Measurements from ENCODE around the gene TRPM3. TPM values are rescaled to one million over a fixed set of nuclear protein-coding genes. Genes with fewer than 3 reads are reported as not detected.

The TRPM3 gene
- total RNA-seq, 1 experiment from 2014 or later = not detected

DNA sequence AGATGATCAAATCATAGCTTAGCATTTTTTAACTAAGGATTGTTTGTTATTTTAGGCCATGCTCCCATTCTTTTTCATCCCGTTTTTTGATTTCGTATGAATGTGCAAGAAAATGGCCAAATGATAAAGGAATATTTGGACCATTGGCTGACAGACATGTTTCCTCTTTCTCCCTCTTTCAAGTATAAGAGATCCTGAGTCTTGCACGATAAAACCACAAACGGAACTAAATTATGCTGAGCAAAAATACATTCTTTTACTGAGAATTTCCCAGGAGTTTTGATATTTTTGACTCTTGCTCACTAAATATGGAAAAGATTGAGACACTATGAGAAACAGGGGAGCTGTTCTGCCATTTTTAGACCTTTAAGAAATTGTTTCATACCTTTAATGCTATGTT, 616.6 kb downstream of the TRPM3 start:
- TF ChIP-seq POLR2AphosphoS5 (IDR thresholded peaks at IDR 0.05; ENCODE audit: low read depth, low read length) (no peak), SIN3A (IDR thresholded peaks at IDR 0.05; ENCODE audit: borderline replicate concordance, insufficient read depth, low read depth, low read length) (no peak), TCF7L2 (IDR thresholded peaks at IDR 0.05; ENCODE audit: low read depth, low read length) (no peak)
- TF ChIP-seq, protein P1, sequence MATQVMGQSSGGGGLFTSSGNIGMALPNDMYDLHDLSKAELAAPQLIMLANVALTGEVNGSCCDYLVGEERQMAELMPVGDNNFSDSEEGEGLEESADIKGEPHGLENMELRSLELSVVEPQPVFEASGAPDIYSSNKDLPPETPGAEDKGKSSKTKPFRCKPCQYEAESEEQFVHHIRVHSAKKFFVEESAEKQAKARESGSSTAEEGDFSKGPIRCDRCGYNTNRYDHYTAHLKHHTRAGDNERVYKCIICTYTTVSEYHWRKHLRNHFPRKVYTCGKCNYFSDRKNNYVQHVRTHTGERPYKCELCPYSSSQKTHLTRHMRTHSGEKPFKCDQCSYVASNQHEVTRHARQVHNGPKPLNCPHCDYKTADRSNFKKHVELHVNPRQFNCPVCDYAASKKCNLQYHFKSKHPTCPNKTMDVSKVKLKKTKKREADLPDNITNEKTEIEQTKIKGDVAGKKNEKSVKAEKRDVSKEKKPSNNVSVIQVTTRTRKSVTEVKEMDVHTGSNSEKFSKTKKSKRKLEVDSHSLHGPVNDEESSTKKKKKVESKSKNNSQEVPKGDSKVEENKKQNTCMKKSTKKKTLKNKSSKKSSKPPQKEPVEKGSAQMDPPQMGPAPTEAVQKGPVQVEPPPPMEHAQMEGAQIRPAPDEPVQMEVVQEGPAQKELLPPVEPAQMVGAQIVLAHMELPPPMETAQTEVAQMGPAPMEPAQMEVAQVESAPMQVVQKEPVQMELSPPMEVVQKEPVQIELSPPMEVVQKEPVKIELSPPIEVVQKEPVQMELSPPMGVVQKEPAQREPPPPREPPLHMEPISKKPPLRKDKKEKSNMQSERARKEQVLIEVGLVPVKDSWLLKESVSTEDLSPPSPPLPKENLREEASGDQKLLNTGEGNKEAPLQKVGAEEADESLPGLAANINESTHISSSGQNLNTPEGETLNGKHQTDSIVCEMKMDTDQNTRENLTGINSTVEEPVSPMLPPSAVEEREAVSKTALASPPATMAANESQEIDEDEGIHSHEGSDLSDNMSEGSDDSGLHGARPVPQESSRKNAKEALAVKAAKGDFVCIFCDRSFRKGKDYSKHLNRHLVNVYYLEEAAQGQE (IDR thresholded peaks at IDR 0.05; ENCODE audit: insufficient read depth in 1 of 2, low read depth in 2 of 2, low read length in 1 of 2) = no peak
- TF ChIP-seq, protein P2, sequence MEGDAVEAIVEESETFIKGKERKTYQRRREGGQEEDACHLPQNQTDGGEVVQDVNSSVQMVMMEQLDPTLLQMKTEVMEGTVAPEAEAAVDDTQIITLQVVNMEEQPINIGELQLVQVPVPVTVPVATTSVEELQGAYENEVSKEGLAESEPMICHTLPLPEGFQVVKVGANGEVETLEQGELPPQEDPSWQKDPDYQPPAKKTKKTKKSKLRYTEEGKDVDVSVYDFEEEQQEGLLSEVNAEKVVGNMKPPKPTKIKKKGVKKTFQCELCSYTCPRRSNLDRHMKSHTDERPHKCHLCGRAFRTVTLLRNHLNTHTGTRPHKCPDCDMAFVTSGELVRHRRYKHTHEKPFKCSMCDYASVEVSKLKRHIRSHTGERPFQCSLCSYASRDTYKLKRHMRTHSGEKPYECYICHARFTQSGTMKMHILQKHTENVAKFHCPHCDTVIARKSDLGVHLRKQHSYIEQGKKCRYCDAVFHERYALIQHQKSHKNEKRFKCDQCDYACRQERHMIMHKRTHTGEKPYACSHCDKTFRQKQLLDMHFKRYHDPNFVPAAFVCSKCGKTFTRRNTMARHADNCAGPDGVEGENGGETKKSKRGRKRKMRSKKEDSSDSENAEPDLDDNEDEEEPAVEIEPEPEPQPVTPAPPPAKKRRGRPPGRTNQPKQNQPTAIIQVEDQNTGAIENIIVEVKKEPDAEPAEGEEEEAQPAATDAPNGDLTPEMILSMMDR (IDR thresholded peaks at IDR 0.05) = no peak
- in situ Hi-C loops (cut with HindIII; ENCODE audit: low pct_unique_long_range_greater_than_20kb, low sequenced_read_pairs) = no loop called here

DNA sequence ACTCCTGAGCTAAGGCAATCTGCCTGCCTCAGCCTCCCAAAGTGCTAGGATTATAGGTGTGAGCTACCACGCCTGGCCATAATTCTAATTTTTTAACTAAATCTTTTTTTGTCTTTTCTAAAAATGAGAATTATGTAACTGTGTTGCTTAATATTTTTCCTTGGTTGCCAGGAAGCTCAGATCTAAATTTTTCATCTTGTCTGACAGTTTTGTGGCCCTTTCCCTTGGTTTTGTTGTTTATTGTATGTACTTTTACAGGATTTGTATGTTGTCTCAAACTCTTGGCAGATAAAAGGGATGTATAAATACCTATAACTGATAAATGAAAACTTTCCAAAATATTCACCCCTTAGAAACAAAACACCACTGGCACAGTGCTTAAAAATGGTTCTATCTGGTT, 618.7 kb downstream of the TRPM3 start:
- H3K4me3 ChIP-seq (ENCODE audit: low read depth in 2 of 2, low read length in 2 of 2) = no peak overlapping the region
- POLR2A ChIA-PET = no interaction called here
- DNase-seq (ENCODE audit: low read depth, low spot score) = no peak
- in situ Hi-C loops (cut with HindIII; ENCODE audit: low pct_unique_long_range_greater_than_20kb, low sequenced_read_pairs) = no loop called here
- intact Hi-C loops (cut with micrococcal nuclease; ENCODE audit: unreplicated experiment) = no loop called here
- no peaks in the 10 kb centered on the region for H3K9me3 ChIP-seq (ENCODE audit: control insufficient read depth, insufficient read depth, low read depth, low read length)
- CTCF ChIA-PET = no interaction called here
- H3K36me3 ChIP-seq (ENCODE audit: control insufficient read depth, insufficient read depth, low read length) = no peaks in the 10 kb centered on the region
- BruUV-seq (replicated peaks) = no TSS peak
- H3K27ac ChIP-seq (ENCODE audit: low read length) = no peak overlapping the region
- no peaks in the 10 kb centered on the region for H3K4me1 ChIP-seq (ENCODE audit: control insufficient read depth, insufficient read depth, low read length)
- no peaks in the 10 kb centered on the region for H3K27me3 ChIP-seq (ENCODE audit: control insufficient read depth, insufficient read depth, low read length)
- TF ChIP-seq, protein P2 (IDR thresholded peaks at IDR 0.05) = no peak
- TF ChIP-seq TCF7L2 (IDR thresholded peaks at IDR 0.05; ENCODE audit: low read depth, low read length) = no peak
- no peak for ATAC-seq

More for the DNA sequence above, 616.6 kb downstream of the TRPM3 start:
- no peaks in the 10 kb centered on the region for H3K9me3 ChIP-seq (ENCODE audit: control insufficient read depth, insufficient read depth, low read depth, low read length)
- POLR2A ChIA-PET = no interaction called here
- ATAC-seq (no peak), DNase-seq (ENCODE audit: low read depth, low spot score) (no peak)
- CTCF ChIA-PET = no interaction called here
- no TSS peak for BruUV-seq (replicated peaks)
- no peaks in the 10 kb centered on the region for H3K4me1 ChIP-seq (ENCODE audit: control insufficient read depth, insufficient read depth, low read length)
- intact Hi-C loops (cut with micrococcal nuclease; ENCODE audit: unreplicated experiment) = no loop called here
- no peaks in the 10 kb centered on the region for H3K36me3 ChIP-seq (ENCODE audit: control insufficient read depth, insufficient read depth, low read length)
- H3K4me3 ChIP-seq (ENCODE audit: low read depth in 2 of 2, low read length in 2 of 2) = no peak overlapping the region
- H3K27me3 ChIP-seq (ENCODE audit: control insufficient read depth, insufficient read depth, low read length) = no peaks in the 10 kb centered on the region
- no peak overlapping the region for H3K27ac ChIP-seq (ENCODE audit: low read length)

DNA sequence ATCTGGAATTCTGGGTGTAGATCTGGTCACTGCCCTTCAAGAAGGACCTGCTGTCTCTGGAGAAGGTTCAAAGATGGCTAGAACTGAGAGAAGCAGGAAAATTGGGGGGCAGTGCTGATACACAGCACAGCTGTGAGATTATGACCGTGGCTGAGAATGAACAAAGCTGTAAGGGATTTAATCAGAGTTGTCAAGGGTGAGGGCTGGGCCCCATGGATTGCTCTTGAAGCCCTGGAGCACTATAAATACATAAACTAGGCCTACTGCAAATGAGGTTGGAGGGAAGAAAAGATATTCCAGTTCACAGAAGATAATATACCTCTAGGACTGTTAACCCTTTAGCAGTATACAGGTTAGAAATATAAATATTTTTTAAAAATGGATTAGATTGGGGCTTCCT, 620.6 kb downstream of the TRPM3 start:
- Histone ChIP-seq H3K27me3 (ENCODE audit: control insufficient read depth, insufficient read depth, low read length) (no peaks in the 10 kb centered on the region), H3K4me3 (ENCODE audit: low read depth in 2 of 2, low read length in 2 of 2) (no peak overlapping the region), H3K4me1 (ENCODE audit: control insufficient read depth, insufficient read depth, low read length) (no peaks in the 10 kb centered on the region), H3K36me3 (ENCODE audit: control insufficient read depth, insufficient read depth, low read length) (no peaks in the 10 kb centered on the region), H3K27ac (ENCODE audit: low read length) (no peak overlapping the region), H3K9me3 (ENCODE audit: control insufficient read depth, insufficient read depth, low read depth, low read length) (no peaks in the 10 kb centered on the region)
- in situ Hi-C loops (cut with HindIII; ENCODE audit: low pct_unique_long_range_greater_than_20kb, low sequenced_read_pairs) = no loop called here
- ChIA-PET POLR2A (no interaction called here), CTCF (no interaction called here)
- no TSS peak for BruUV-seq (replicated peaks)
- intact Hi-C loops (cut with micrococcal nuclease; ENCODE audit: unreplicated experiment) = no loop called here
- TF ChIP-seq POLR2AphosphoS5 (IDR thresholded peaks at IDR 0.05; ENCODE audit: low read depth, low read length) (no peak), SIN3A (IDR thresholded peaks at IDR 0.05; ENCODE audit: borderline replicate concordance, insufficient read depth, low read depth, low read length) (no peak), TCF7L2 (IDR thresholded peaks at IDR 0.05; ENCODE audit: low read depth, low read length) (no peak)
- TF ChIP-seq, protein P2 (IDR thresholded peaks at IDR 0.05) = no peak
- TF ChIP-seq, protein P1 (IDR thresholded peaks at IDR 0.05; ENCODE audit: insufficient read depth in 1 of 2, low read depth in 2 of 2, low read length in 1 of 2) = no peak
- ATAC-seq = no peak
- DNase-seq (ENCODE audit: low read depth, low spot score) = no peak

Measured in Panc1 (cell line).